Subcutaneous adipose tissue (tissue), 4 donors: ENCODE results near the gene CYB5RL. TPM values are rescaled to one million over a fixed set of nuclear protein-coding genes. Genes with fewer than 3 reads are reported as not detected.

Source experiments
- CTCF ChIP-seq: fragments of 450-650 bp; IDR thresholded peaks from one replicate; pipeline ENCODE4 v1.5.1; 2016; ENCODE audit warnings: low read depth, mild to moderate bottlenecking, control low read depth, antibody characterized with exemption, moderate library complexity
- total RNA-seq, 4 donors: library from RNA; depleted of rRNA; stranded (reverse); fragments of >200 nt; gene quantifications; one replicate each; pipeline ENCODE4 v1.1.0, GENCODE V29; 2016

Gene CYB5RL
- total RNA-seq, 4 donors from 2014 or later = 3.9 to 6.4 (median 5.4) TPM

- TF ChIP-seq CTCF = no peak
These were observed 36.8 kb downstream of the CYB5RL start for GRCh38 chr1:54163051-54163450.

- TF ChIP-seq CTCF = no peak
These were observed 38.2 kb downstream of the CYB5RL start for GRCh38 chr1:54161495-54162168.

GRCh38 chr1:54160351-54160750, 39.5 kb downstream of the CYB5RL start:
- TF ChIP-seq CTCF = no peak

- TF ChIP-seq CTCF = no peak
These were observed 40.0 kb downstream of the CYB5RL start for GRCh38 chr1:54159733-54160316.

GRCh38 chr1:54158071-54158470, 41.8 kb downstream of the CYB5RL start:
- no peak for TF ChIP-seq CTCF

- TF ChIP-seq CTCF = no peak
These were observed 42.4 kb downstream of the CYB5RL start for GRCh38 chr1:54157401-54157800.

GRCh38 chr1:54156986-54157385, 42.8 kb downstream of the CYB5RL start:
- TF ChIP-seq CTCF = no peak
